GM23338 (cell line): ENCODE data around the gene LAMC2. TPM values are rescaled to one million over a fixed set of nuclear protein-coding genes. Genes with fewer than 3 reads are reported as not detected.

ENCODE experiments used
- ATAC-seq: fragments of 200-7000 bp; cut with Tn5 transposase; 3 replicates; pipeline ENCODE4 v1.9.1; 2020
- DNase-seq: peaks from one replicate; pipeline ENCODE4 v3.0.0-alpha.2; 2015; ENCODE audit warnings: low spot score
- H2AFZ ChIP-seq: fragments of 200-600 bp; sonication (generic); 2 replicates; pipeline ENCODE4 v1.8.0; 2016; ENCODE audit warnings: antibody characterized with exemption, mild to moderate bottlenecking, moderate library complexity
- H3F3A ChIP-seq: fragments of 200-600 bp; sonication (generic); replicated peaks from 2 replicates; pipeline ENCODE4 v1.8.0; 2017; ENCODE audit warnings: antibody characterized with exemption, mixed run types, low read depth
- H3K27ac ChIP-seq: fragments of 200-600 bp; sonication (generic); 2 replicates; pipeline ENCODE4 v1.6.1; 2016; ENCODE audit warnings: low read depth
- H3K27me3 ChIP-seq: fragments of 200-600 bp; sonication (generic); 2 replicates; pipeline ENCODE4 v1.8.0; 2016; ENCODE audit warnings: mild to moderate bottlenecking, mixed run types, moderate library complexity; ENCODE audit not compliant: insufficient read depth
- H3K36me3 ChIP-seq: fragments of 200-600 bp; sonication (generic); 2 replicates; pipeline ENCODE4 v1.8.0; 2016; ENCODE audit warnings: mild to moderate bottlenecking; ENCODE audit not compliant: insufficient read depth
- H3K4me1 ChIP-seq: fragments of 200-600 bp; sonication (generic); 2 replicates; pipeline ENCODE4 v1.8.0; 2016; ENCODE audit warnings: mild to moderate bottlenecking, moderate library complexity; ENCODE audit not compliant: insufficient read depth
- H3K4me2 ChIP-seq: fragments of 200-600 bp; sonication (generic); 2 replicates; pipeline ENCODE4 v1.7.1; 2017; ENCODE audit warnings: mixed run types
- H3K4me3 ChIP-seq: fragments of 200-600 bp; sonication (generic); 2 replicates; pipeline ENCODE4 v1.6.1; 2016; ENCODE audit warnings: mixed run types
- H3K79me2 ChIP-seq: fragments of 200-600 bp; sonication (generic); replicated peaks from 2 replicates; pipeline ENCODE4 v1.8.0; 2017; ENCODE audit warnings: mild to moderate bottlenecking; ENCODE audit not compliant: insufficient read depth
- H3K9me2 ChIP-seq: fragments of 200-600 bp; sonication (generic); 2 replicates; pipeline ENCODE4 v1.8.0; 2017; ENCODE audit not compliant: insufficient read depth
- H4K20me1 ChIP-seq: fragments of 200-600 bp; sonication (generic); replicated peaks from 2 replicates; pipeline ENCODE4 v1.8.0; 2017; ENCODE audit warnings: mild to moderate bottlenecking; ENCODE audit not compliant: insufficient read depth
- H3K27ac Mint-ChIP-seq: 2 replicates; pipeline ENCODE4 v1.8.0; 2020; ENCODE audit warnings: inconsistent platforms, mild to moderate bottlenecking, moderate library complexity, mixed read lengths
- H3K27me3 Mint-ChIP-seq: 3 replicates; pipeline ENCODE4 v1.8.0; 2022; ENCODE audit warnings: low read depth, mild to moderate bottlenecking, moderate library complexity, mixed read lengths, inconsistent platforms; ENCODE audit not compliant: insufficient read depth, poor library complexity
- H3K36me3 Mint-ChIP-seq: 3 replicates; pipeline ENCODE4 v1.8.0; 2021; ENCODE audit warnings: low read depth, mild to moderate bottlenecking, inconsistent platforms, moderate library complexity, mixed read lengths
- H3K4me1 Mint-ChIP-seq: 3 replicates; pipeline ENCODE4 v1.8.0; 2020; ENCODE audit warnings: mild to moderate bottlenecking, inconsistent platforms, mixed read lengths
- H3K4me3 Mint-ChIP-seq: 3 replicates; pipeline ENCODE4 v1.8.0; 2021; ENCODE audit warnings: moderate library complexity, mild to moderate bottlenecking, inconsistent platforms, mixed read lengths
- H3K9me3 Mint-ChIP-seq: 3 replicates; pipeline ENCODE4 v1.8.0; 2020; ENCODE audit warnings: moderate library complexity, mild to moderate bottlenecking, inconsistent platforms, mixed read lengths
- CREB1 ChIP-seq: fragments of 250-450 bp; sonication (Bioruptor Pico); IDR thresholded peaks from 2 replicates; pipeline ENCODE4 v1.5.0; 2020; ENCODE audit warnings: low read depth, mild to moderate bottlenecking, moderate library complexity
- CTCF ChIP-seq, 2 experiments: fragments of 200-600 bp in 1 of 2; sonication (generic) in 1 of 2; conservative IDR thresholded peaks; 2 replicates each; pipeline versions ENCODE4 v1.5.1 to v1.6.1; 2016 to 2017; ENCODE audit warnings: antibody characterized with exemption in 2 of 2, low read depth in 2 of 2, mild to moderate bottlenecking in 2 of 2, moderate library complexity in 1 of 2
- EZH2 ChIP-seq: fragments of 200-600 bp; sonication (generic); IDR thresholded peaks from one replicate; pipeline ENCODE4 v1.8.0; 2017; ENCODE audit warnings: antibody characterized with exemption, mild to moderate bottlenecking, low read depth; ENCODE audit not compliant: unreplicated experiment
- EZH2phosphoT487 ChIP-seq: fragments of 200-600 bp; sonication (generic); IDR thresholded peaks from one replicate; pipeline ENCODE4 v1.8.1; 2018; ENCODE audit warnings: antibody characterized with exemption; ENCODE audit not compliant: unreplicated experiment
- JUNB ChIP-seq: IDR thresholded peaks from one replicate; pipeline ENCODE4 v1.6.1; 2016; ENCODE audit warnings: antibody characterized with exemption; ENCODE audit not compliant: unreplicated experiment
- NANOG ChIP-seq: IDR thresholded peaks from 2 replicates; pipeline ENCODE4 v1.6.1; 2016; ENCODE audit warnings: antibody characterized with exemption, borderline replicate concordance
- POLR2AphosphoS5 ChIP-seq: IDR thresholded peaks from 2 replicates; pipeline ENCODE4 v1.6.1; 2016; ENCODE audit warnings: antibody characterized with exemption, low read depth
- STAT1 ChIP-seq: IDR thresholded peaks from one replicate; pipeline ENCODE4 v1.6.1; 2016; ENCODE audit warnings: antibody characterized with exemption; ENCODE audit not compliant: unreplicated experiment
- ZNF114 ChIP-seq: fragments of 250-450 bp; sonication (Bioruptor Pico); IDR thresholded peaks from 2 replicates; pipeline ENCODE4 v1.5.0; 2020; ENCODE audit warnings: mild to moderate bottlenecking, moderate library complexity
- ZNF331 ChIP-seq: fragments of 250-450 bp; sonication (Bioruptor Pico); IDR thresholded peaks from 2 replicates; pipeline ENCODE4 v1.5.0; 2020; ENCODE audit warnings: low read depth, mild to moderate bottlenecking, moderate library complexity
- polyA plus RNA-seq: library from polyadenylated mRNA; unstranded; fragments of >200 nt; fragmentation: Nextera tagmentation; extraction: Ambion mirVana; gene quantifications from 2 replicates; pipeline ENCODE4 v1.2.1, GENCODE V29; 2016
- total RNA-seq: library from RNA; depleted of rRNA; stranded (reverse); fragments of >200 nt; shearing (Covaris generic); gene quantifications from 2 replicates; pipeline ENCODE4 v1.2.3, GENCODE V29; 2014
- TF ChIP-seq, protein P1 (sequence below): IDR thresholded peaks from 2 replicates; pipeline ENCODE4 v1.6.1; 2016; ENCODE audit warnings: antibody characterized with exemption
- TF ChIP-seq, protein P2 (sequence below): fragments of 250-450 bp; sonication (Bioruptor Pico); IDR thresholded peaks from 2 replicates; pipeline ENCODE4 v1.5.0; 2020; ENCODE audit warnings: mild to moderate bottlenecking, moderate library complexity
- TF ChIP-seq, protein P3 (sequence below): IDR thresholded peaks from one replicate; pipeline ENCODE4 v1.6.1; 2018; ENCODE audit warnings: antibody characterized with exemption; ENCODE audit not compliant: unreplicated experiment

Gene LAMC2
- total and polyA plus RNA-seq, 2 experiments from 2014 or later = 4.3 to 19.5 TPM

- Histone ChIP-seq H3K4me1 (peaks cover 19% of the 10 kb centered on the region), H3K79me2 (no peaks in the 10 kb centered on the region), H4K20me1 (no peaks in the 10 kb centered on the region), H3K4me2 (no peak overlapping the region), H2AFZ (no peak overlapping the region), H3K36me3 (peaks cover 4% of the 10 kb centered on the region; the same call in 1 of the 2 replicates), H3K27ac (no peak overlapping the region), H3F3A (peaks cover 8% of the 10 kb centered on the region; the same call in 1 of the 2 replicates), H3K4me3 (no peak overlapping the region), H3K9me2 (no peaks in the 10 kb centered on the region), H3K27me3 (no peaks in the 10 kb centered on the region)
- no peaks in the 10 kb centered on the region for H3K9me3 Mint-ChIP-seq
- H3K4me3 Mint-ChIP-seq = no peak overlapping the region
- peaks cover 6% of the 10 kb centered on the region for H3K27me3 Mint-ChIP-seq
- ATAC-seq (no peak), DNase-seq (no peak)
- TF ChIP-seq, protein P1, sequence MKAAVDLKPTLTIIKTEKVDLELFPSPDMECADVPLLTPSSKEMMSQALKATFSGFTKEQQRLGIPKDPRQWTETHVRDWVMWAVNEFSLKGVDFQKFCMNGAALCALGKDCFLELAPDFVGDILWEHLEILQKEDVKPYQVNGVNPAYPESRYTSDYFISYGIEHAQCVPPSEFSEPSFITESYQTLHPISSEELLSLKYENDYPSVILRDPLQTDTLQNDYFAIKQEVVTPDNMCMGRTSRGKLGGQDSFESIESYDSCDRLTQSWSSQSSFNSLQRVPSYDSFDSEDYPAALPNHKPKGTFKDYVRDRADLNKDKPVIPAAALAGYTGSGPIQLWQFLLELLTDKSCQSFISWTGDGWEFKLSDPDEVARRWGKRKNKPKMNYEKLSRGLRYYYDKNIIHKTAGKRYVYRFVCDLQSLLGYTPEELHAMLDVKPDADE = no peak
- TF ChIP-seq ZNF114 (CRISPR knock-in tag) = no peak
- no peak for TF ChIP-seq CTCF (conservative IDR thresholded peaks at IDR 0.05; ENCODE audit: low read depth in 2 of 2)
- TF ChIP-seq NANOG = no peak
- TF ChIP-seq EZH2 = no peak
- no peak for TF ChIP-seq CREB1 (CRISPR knock-in tag)
- TF ChIP-seq ZNF331 (CRISPR knock-in tag) = no peak
- TF ChIP-seq STAT1 = no peak
- TF ChIP-seq JUNB = no peak
- no peak for TF ChIP-seq POLR2AphosphoS5
- TF ChIP-seq, protein P2, sequence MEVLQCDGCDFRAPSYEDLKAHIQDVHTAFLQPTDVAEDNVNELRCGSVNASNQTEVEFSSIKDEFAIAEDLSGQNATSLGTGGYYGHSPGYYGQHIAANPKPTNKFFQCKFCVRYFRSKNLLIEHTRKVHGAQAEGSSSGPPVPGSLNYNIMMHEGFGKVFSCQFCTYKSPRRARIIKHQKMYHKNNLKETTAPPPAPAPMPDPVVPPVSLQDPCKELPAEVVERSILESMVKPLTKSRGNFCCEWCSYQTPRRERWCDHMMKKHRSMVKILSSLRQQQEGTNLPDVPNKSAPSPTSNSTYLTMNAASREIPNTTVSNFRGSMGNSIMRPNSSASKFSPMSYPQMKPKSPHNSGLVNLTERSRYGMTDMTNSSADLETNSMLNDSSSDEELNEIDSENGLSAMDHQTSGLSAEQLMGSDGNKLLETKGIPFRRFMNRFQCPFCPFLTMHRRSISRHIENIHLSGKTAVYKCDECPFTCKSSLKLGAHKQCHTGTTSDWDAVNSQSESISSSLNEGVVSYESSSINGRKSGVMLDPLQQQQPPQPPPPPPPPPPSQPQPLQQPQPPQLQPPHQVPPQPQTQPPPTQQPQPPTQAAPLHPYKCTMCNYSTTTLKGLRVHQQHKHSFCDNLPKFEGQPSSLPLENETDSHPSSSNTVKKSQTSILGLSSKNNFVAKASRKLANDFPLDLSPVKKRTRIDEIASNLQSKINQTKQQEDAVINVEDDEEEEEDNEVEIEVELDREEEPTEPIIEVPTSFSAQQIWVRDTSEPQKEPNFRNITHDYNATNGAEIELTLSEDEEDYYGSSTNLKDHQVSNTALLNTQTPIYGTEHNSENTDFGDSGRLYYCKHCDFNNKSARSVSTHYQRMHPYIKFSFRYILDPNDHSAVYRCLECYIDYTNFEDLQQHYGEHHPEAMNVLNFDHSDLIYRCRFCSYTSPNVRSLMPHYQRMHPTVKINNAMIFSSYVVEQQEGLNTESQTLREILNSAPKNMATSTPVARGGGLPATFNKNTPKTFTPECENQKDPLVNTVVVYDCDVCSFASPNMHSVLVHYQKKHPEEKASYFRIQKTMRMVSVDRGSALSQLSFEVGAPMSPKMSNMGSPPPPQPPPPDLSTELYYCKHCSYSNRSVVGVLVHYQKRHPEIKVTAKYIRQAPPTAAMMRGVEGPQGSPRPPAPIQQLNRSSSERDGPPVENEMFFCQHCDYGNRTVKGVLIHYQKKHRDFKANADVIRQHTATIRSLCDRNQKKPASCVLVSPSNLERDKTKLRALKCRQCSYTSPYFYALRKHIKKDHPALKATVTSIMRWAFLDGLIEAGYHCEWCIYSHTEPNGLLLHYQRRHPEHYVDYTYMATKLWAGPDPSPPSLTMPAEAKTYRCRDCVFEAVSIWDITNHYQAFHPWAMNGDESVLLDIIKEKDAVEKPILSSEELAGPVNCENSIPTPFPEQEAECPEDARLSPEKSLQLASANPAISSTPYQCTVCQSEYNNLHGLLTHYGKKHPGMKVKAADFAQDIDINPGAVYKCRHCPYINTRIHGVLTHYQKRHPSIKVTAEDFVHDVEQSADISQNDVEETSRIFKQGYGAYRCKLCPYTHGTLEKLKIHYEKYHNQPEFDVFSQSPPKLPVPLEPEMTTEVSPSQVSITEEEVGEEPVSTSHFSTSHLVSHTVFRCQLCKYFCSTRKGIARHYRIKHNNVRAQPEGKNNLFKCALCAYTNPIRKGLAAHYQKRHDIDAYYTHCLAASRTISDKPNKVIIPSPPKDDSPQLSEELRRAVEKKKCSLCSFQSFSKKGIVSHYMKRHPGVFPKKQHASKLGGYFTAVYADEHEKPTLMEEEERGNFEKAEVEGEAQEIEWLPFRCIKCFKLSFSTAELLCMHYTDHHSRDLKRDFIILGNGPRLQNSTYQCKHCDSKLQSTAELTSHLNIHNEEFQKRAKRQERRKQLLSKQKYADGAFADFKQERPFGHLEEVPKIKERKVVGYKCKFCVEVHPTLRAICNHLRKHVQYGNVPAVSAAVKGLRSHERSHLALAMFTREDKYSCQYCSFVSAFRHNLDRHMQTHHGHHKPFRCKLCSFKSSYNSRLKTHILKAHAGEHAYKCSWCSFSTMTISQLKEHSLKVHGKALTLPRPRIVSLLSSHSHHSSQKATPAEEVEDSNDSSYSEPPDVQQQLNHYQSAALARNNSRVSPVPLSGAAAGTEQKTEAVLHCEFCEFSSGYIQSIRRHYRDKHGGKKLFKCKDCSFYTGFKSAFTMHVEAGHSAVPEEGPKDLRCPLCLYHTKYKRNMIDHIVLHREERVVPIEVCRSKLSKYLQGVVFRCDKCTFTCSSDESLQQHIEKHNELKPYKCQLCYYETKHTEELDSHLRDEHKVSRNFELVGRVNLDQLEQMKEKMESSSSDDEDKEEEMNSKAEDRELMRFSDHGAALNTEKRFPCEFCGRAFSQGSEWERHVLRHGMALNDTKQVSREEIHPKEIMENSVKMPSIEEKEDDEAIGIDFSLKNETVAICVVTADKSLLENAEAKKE (CRISPR knock-in tag) = no peak
- TF ChIP-seq EZH2phosphoT487 = no peak
- TF ChIP-seq, protein P3, sequence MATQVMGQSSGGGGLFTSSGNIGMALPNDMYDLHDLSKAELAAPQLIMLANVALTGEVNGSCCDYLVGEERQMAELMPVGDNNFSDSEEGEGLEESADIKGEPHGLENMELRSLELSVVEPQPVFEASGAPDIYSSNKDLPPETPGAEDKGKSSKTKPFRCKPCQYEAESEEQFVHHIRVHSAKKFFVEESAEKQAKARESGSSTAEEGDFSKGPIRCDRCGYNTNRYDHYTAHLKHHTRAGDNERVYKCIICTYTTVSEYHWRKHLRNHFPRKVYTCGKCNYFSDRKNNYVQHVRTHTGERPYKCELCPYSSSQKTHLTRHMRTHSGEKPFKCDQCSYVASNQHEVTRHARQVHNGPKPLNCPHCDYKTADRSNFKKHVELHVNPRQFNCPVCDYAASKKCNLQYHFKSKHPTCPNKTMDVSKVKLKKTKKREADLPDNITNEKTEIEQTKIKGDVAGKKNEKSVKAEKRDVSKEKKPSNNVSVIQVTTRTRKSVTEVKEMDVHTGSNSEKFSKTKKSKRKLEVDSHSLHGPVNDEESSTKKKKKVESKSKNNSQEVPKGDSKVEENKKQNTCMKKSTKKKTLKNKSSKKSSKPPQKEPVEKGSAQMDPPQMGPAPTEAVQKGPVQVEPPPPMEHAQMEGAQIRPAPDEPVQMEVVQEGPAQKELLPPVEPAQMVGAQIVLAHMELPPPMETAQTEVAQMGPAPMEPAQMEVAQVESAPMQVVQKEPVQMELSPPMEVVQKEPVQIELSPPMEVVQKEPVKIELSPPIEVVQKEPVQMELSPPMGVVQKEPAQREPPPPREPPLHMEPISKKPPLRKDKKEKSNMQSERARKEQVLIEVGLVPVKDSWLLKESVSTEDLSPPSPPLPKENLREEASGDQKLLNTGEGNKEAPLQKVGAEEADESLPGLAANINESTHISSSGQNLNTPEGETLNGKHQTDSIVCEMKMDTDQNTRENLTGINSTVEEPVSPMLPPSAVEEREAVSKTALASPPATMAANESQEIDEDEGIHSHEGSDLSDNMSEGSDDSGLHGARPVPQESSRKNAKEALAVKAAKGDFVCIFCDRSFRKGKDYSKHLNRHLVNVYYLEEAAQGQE = no peak
- H3K4me1 Mint-ChIP-seq = peaks cover 28% of the 10 kb centered on the region
- H3K27ac Mint-ChIP-seq = no peak overlapping the region
- H3K36me3 Mint-ChIP-seq = 0 out of 3 replicates have a peak, but pooled peaks cover 2% of the 10 kb centered on the region
These were observed 52.0 kb downstream of the LAMC2 start for GRCh38 chr1:183238071-183238470.
